Measurements from ENCODE around the gene POLG.

The POLG gene

DNA sequence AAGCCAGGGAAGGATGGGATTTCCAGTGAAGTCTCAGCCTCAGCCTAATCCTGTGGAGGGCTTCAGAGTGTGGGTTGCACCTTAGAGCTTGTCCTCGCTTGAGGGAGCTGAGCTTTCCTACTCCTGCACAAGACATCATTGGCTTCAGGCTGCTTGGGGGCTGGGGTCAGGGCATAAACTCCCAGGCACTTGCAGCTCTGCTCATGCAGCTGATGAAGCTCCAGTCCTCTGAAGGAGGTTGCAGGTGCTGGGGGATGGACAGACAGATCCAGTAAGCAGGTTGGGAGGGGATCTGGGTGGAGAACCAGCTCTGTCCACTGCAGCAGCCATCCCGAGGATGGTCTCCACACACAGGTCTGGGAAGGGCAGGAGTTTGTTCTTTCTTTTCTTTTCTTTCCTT is 19.4 kb upstream of the POLG start:
- no peak for DNase-seq

DNA sequence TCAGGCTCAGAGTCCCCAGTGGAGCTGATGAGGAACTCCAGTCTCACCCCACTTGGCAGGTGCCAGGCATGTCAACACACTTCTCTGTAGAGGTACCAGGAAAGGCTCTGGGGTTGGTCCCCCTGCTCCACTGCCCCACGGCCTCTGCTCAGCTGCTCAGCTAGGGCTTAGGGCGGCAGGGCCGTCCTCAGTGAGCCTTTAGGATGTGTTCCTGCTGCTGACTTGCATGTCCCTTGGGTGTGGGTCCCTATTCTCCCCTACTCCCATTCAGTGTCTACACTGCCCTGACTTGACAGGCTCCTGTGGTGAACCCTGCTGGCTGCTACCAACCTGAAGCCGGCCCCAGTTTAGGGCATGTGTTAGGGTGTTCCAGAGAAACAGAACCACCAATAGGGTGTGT is 17.9 kb upstream of the POLG start:
- DNase-seq, result no peak

- DNase-seq, result no peak
Observed at GRCh38 chr15:89349206-89349558, 14.6 kb upstream of the POLG start.

DNA sequence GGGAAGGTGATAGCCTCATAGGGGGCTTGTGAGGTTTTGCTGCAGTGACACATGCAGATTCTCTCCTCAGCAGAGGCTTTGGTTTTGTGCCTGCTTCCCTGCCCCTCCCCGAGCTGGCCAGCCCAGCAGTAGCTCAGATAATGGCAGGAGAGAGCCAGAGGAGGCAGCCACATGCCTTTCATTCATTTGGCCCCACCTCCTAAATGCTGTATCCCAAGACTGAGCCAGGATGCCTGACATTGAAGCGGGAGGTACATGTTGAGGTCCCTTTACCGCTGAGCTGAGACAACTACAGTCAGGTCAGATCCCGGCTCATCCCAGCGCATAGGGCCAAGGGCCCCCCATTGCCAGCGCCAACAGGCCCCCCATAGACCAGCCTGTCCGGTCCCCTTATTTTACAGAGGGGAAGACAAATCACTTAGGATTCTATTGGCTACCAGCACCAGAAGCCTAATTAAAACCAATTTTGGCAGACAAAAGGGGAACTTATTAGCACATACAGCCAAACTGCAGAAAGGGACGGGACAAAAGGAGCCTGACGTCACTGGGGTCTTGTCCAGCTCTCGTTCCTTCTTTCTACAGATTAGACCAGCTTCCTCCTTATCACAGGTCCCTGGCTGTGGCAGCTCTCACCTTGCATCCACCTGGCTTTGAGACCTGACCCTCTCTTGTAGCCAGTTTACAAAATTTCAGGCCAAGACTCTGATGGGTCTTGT is 12.1 kb upstream of the POLG start:
- no peak for DNase-seq

DNA sequence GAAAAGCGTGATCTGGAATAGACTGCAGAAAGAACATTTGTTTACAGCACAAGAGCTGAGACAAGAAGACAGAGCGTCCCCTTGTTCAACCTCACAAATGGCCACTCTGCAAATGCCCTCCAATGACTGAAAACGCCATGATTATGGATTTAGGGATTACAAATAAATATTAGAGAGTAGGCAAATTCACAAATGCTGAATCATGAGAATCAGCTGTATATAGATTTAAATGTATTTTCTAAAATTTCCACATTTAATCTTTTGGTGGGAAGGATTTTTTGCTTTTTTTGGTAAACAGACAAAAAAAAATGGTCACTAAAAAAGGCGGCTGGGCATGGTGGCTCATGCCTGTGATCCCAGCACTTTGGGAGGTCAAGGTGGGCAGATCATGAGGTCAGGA is 10.6 kb upstream of the POLG start:
- DNase-seq, result no peak

DNA sequence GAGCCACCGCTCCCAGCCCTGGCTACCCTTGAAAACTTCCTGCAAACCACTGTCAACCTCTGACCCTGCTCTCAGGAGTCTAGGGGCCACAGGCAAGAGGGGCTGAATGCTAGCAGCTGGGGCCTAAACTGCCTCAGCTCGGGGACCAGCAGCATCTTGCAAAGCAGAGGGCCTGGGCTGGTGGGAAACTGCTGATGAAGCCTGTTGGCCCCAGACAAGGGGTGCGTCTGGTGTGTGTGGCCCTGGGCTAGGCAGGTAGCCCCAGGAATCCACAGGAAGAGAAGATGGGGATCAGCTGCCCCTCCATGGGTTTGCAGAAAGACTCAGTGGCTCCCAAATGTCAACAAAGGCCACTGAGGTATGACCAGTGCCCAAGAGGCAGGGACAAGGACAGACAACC is 8.2 kb upstream of the POLG start:
- DNase-seq, result no peak

- DNase-seq, result no peak
Observed at GRCh38 chr15:89341316-89342005, 6.8 kb upstream of the POLG start.

DNA sequence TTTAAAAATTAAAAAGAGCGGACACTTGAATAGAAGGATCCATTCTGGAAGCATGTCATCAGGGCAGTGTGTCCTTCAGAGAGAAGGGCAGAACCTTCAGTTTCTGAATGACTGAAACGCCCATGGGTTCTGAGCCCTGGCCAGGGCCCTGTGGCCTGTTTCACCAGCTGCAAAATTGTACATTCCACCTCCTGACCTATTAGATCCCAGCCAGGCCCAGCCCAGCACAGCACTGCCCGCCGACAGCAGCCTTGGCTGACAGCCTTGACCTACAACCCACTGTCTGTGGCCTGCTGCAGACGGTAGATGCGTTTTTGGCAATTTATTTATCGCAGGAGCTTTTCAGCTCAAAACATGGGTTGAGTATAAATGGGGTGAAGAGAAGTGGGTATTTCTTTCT is 5.9 kb upstream of the POLG start:
- DNase-seq, result no peak

GRCh38 chr15:89338036-89338435 is 3.4 kb upstream of the POLG start:
- no peak for DNase-seq

DNA sequence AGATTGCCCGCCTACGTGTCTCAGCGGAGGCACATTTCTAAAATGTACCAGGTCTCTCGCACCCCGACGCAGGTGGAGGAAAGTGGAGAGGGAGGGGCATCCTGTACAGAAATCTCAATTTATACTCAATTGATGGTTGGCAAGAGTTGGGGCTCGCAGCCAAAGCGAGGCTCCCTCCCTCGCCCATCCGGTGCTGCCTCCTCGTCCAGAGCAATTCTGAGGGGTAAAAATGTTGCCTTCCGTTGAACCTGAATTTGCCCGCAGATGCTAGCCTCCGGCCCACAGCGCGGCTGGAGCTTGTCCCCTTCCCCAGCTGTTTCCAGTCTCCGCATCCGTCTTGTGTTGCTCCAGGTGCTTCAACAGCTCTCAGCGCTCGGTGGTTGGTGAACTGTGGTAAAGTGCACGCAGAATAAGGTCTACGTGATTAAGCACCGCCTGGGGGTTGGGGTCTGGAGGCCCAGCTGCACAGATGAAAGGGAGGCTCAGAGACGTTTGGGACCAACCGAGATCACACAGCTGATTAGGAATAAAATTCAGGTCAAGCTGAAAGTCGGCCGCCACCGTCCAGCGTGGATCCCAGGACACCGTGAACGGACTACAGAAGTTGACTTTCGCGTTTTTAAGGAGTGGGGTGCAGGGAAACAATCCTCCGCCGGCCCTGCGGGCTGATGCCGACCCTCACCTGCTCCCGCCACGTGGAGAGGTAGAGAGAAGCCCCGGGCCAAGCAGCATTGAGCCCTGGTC is 846 bp upstream of the POLG start:
- DNase-seq, result no peak

GRCh38 chr15:89333959-89334509 is 590 bp downstream of the POLG start:
- no peak for DNase-seq

DNA sequence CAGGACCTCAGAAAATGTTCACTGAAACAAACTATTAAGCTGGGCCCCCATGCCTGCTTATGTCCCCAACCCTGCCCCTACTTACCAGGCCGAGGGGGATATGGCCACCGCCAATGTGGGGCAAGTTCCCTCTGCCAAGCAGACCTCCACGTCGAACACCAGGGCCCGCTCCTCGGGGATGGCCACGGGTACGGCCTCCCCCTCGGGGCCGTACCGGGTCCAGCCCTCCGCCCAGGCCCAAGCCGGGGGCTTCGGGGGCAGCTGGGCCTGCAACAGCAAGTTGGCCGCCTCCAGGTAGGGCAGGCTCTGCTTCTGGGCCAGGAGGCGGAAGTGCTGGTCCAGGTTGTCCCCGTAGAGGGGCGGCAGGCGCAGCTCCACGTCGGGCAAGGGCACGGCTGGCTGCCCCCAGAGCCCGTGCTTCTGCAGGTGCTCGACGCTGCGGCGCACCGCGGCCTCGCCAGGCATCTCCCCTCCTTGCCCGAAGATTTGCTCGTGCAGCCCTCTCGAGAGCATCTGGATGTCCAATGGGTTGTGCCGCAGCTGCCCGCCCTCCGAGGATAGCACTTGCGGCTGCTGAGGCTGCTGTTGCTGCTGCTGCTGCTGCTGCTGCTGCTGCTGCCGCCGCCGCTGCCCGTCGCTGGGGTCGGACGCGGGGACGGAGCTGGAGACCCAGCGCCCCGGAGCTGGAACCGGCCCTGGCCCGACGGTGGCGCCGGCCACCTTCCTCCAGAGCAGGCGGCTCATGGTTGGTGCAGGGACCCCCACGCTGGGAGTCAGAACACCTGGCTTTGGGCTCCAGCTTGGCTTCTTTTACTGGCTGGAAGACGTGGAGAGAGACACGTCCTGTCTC is 1.4 kb downstream of the POLG start:
- no peak for DNase-seq

GRCh38 chr15:89332446-89332845 is 2.2 kb downstream of the POLG start:
- DNase-seq, result no peak

DNA sequence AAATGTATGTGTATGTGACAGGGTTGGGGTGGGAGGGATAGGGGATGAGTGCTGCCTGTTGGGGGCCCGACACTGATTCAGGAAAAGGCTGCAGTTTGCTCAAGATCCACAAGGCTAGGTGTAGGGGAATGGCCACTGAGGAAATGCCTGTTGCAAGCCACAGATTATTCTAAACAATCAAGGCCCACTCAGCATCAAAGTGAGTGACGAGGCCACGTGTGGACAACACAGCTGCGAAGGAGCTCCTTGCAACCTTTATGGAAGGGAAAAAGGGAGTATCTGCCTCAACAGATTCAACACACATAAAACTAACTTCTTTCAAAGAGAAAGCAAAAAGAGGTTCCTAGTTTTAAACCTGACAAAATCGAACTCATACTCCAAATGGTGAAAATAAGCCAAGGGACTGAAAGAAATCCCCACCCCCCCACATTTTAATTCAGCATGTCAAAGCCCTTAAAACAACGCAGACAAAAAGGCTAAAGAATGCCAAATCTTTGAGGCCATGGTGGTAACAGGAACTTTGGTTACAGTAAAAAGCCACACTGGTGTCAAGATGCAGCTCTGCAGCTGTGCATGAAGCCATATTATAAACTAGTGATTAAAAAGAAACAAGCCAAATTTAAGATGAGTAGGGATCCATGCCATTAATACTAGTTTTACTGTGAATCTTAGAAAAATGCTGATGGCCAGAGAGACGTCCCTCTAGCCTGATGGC is 3.6 kb downstream of the POLG start:
- no peak for DNase-seq

DNA sequence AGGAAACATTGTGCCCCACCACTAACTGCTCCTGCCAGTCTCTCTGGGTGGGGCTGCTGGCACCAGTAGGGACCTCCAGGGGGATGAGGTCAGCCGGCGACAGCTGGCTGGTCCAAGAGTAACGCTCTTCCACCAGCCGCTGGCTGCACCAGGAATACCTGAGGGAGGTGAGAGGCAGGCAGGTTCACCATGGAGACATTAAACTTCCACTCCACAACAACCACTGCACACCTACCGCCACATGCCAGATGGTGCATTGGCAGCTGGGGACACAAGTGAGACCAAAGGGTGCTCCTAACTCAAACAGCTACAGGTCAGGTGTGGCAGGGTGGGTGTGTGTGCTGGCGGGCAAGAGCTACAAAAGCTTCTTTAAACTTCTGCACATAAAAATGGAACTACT is 4.5 kb downstream of the POLG start:
- DNase-seq, result no peak

DNA sequence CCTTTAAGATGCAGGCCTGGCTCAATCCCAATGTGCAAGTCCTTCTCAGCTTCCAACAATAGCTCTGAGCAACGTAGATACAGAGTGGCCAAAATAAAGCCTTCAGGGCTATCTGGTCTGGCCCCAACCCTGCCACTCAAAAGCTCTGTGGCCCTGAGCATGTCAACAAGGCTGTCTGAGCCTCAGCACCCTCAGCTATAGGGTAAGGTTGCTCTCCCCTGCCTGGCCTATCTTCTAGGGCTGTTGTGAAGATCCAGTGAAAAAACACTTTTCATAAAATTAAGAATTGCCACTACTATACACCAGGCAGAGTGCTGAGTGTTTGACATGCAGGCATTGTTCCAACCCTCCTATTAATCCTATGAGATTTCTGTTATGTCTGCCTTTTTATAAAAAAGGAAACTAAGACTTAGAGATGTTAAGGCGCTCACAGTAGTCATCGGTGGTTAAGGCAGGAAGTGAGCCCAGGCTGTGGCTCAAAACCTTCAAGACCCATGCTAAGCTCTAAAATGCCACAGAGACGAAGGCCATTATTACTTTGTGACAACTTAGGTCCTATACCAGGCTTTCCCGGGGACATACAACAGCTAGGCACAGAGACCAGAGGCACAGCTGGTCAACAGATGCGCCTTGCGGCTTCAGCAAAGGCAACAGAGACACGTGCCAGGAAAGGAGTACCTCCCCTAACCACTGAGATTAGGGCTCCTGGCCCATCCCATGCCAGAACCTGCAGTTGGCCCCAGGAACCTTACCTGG is 5.1 kb downstream of the POLG start:
- no peak for DNase-seq

GRCh38 chr15:89328398-89329254 is 6.0 kb downstream of the POLG start:
- DNase-seq, result no peak

DNA sequence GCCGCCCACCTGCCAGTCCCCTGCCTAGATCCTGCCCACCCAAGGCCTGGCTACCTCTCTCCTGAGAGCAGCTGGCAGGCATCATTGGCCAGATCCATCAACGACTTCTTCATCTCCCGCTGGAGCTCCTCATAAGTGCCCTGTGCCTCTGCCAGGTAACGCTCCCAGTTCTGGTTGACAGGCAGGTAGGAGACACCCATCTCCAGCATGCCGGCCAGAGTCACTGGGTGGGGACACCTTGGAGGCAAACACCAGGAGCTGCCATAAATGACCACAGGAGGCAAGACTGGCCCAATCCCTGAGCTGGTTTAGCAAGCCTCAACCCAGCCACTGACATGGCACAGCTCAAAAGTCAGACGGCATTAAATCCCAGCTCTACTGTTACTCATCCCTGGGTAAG is 7.5 kb downstream of the POLG start:
- no peak for DNase-seq

- no peak for DNase-seq
Observed at GRCh38 chr15:89326316-89326715, 8.3 kb downstream of the POLG start.

DNA sequence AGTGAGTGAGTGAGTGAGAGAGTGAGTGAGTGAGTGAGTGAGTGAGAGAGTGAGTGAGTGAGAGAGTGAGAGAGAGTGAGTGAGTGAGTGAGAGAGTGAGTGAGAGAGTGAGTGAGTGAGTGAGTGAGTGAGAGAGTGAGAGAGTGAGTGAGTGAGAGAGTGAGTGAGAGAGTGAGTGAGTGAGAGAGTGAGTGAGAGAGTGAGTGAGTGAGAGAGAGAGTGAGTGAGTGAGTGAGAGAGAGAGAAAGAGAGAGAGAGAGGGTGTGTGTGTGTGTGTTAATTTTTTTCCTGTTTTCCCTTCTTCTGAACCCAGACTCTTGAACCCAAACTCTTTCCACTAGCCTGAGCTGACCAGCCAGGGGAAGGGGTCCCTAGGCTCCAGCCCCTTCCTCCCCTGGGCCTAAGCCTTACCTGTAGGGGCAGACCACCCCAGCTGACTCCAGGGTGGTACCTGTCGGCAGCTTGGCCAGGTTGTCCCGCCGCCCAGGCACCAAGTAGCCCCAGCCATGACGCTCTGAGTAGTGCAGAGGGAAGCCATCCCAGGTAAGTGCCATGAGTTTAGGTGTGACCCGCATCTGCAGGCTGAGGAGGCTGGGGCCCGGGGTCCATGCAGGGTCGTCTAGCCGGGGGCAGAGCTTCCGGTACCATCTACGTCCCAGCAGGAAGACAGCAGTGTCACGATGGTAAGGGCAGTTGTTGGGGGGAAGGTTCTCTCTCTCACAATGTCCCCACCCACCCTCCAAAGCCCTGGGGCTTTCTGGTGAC is 9.4 kb downstream of the POLG start:
- DNase-seq, result no peak

All from stimulated activated CD4-positive, alpha-beta T cell treated with anti-CD3 and anti-CD28 coated beads, Interleukin-4, amount 100 ng/mL, for 1 hour (primary cell).